ENCODE measurements around the gene STK33. TPM values are rescaled to one million over a fixed set of nuclear protein-coding genes. Genes with fewer than 3 reads are reported as not detected.
"Not testable (repeated sequence)": the region's sequence is repeated elsewhere in the genome, so short reads cannot be mapped to it uniquely, and the experiment has no call there.

Gene STK33
- total RNA-seq, 2 donors from 2014 or later: 22.7 to 26.8 TPM

GRCh38 chr11:8477680-8478079 is 116.3 kb downstream of the STK33 start:
- no peak for TF ChIP-seq CTCF (conservative IDR thresholded peaks at IDR 0.05)
- Histone ChIP-seq H3K4me1 (ENCODE audit: control insufficient read depth, insufficient read depth, low read length) (no peaks in the 10 kb centered on the region), H3K27ac (ENCODE audit: low read depth, low read length) (no peak overlapping the region), H3K27me3 (ENCODE audit: control insufficient read depth, insufficient read depth, low read length, poor library complexity, severe bottlenecking) (no peaks in the 10 kb centered on the region), H3K4me3 (ENCODE audit: low read length) (no peak overlapping the region), H3K9me3 (ENCODE audit: control insufficient read depth, low read length) (no peaks in the 10 kb centered on the region), H3K36me3 (ENCODE audit: control insufficient read depth, insufficient read depth, low read length) (no peaks in the 10 kb centered on the region), H3K9ac (ENCODE audit: extremely low read depth, low read length, poor library complexity, severe bottlenecking) (no peak overlapping the region)
- H3K9me3 Mint-ChIP-seq: no peaks in the 10 kb centered on the region
- 88% methylated on average over 1 of the region's 1 CpG; no CpG with 5 or more reads in 1 of the 2 experiments for WGBS, 2 experiments (ENCODE audit: insufficient coverage in 1 of 2, insufficient read length in 1 of 2)
- H3K4me1 Mint-ChIP-seq: peaks cover 7% of the 10 kb centered on the region
- H3K4me3 Mint-ChIP-seq: no peak overlapping the region
- no peak for DNase-seq
- H3K36me3 Mint-ChIP-seq (ENCODE audit: low read depth): peaks cover 5% of the 10 kb centered on the region
- no peaks in the 10 kb centered on the region for H3K27me3 Mint-ChIP-seq (ENCODE audit: insufficient read depth)
- H3K27ac Mint-ChIP-seq: no peak overlapping the region

- Mint-ChIP-seq H3K27me3 (ENCODE audit: insufficient read depth) (no peaks in the 10 kb centered on the region), H3K27ac (no peak overlapping the region), H3K9me3 (no peaks in the 10 kb centered on the region), H3K4me1 (peaks cover 7% of the 10 kb centered on the region), H3K36me3 (ENCODE audit: low read depth) (peaks cover 5% of the 10 kb centered on the region), H3K4me3 (no peak overlapping the region)
- 100% methylated on average over 2 of the region's 2 CpGs; no CpG with 5 or more reads in 1 of the 2 experiments for WGBS, 2 experiments (ENCODE audit: insufficient coverage in 1 of 2, insufficient read length in 1 of 2)
- Histone ChIP-seq H3K9ac (ENCODE audit: extremely low read depth, low read length, poor library complexity, severe bottlenecking) (no peak overlapping the region), H3K4me1 (ENCODE audit: control insufficient read depth, insufficient read depth, low read length) (no peaks in the 10 kb centered on the region), H3K27me3 (ENCODE audit: control insufficient read depth, insufficient read depth, low read length, poor library complexity, severe bottlenecking) (no peaks in the 10 kb centered on the region), H3K4me3 (ENCODE audit: low read length) (no peak overlapping the region), H3K27ac (ENCODE audit: low read depth, low read length) (no peak overlapping the region), H3K9me3 (ENCODE audit: control insufficient read depth, low read length) (no peaks in the 10 kb centered on the region), H3K36me3 (ENCODE audit: control insufficient read depth, insufficient read depth, low read length) (no peaks in the 10 kb centered on the region)
- DNase-seq: no peak
- no peak for TF ChIP-seq CTCF (conservative IDR thresholded peaks at IDR 0.05)
These were observed 116.9 kb downstream of the STK33 start for GRCh38 chr11:8477151-8477550.

GRCh38 chr11:8467806-8468205 is 126.2 kb downstream of the STK33 start:
- not testable (repeated sequence) for H3K9ac ChIP-seq (ENCODE audit: extremely low read depth, low read length, poor library complexity, severe bottlenecking); H3K4me3 Mint-ChIP-seq; DNase-seq; H3K27ac ChIP-seq (ENCODE audit: low read depth, low read length); H3K4me1 ChIP-seq (ENCODE audit: control insufficient read depth, insufficient read depth, low read length); H3K27ac Mint-ChIP-seq; H3K27me3 Mint-ChIP-seq (ENCODE audit: insufficient read depth); H3K4me3 ChIP-seq (ENCODE audit: low read length); H3K4me1 Mint-ChIP-seq; H3K36me3 ChIP-seq (ENCODE audit: control insufficient read depth, insufficient read depth, low read length); H3K27me3 ChIP-seq (ENCODE audit: control insufficient read depth, insufficient read depth, low read length, poor library complexity, severe bottlenecking)
- Mint-ChIP-seq H3K9me3 (peaks cover 36% of the 10 kb centered on the region), H3K36me3 (ENCODE audit: low read depth) (peaks cover 35% of the 10 kb centered on the region)
- 84 to 87% methylated on average over 4 to 5 of the region's 5 CpGs for WGBS, 2 experiments (ENCODE audit: insufficient coverage in 1 of 2, insufficient read length in 1 of 2)
- H3K9me3 ChIP-seq (ENCODE audit: control insufficient read depth, low read length): peaks cover 37% of the 10 kb centered on the region

- not testable (repeated sequence) for H3K4me1 Mint-ChIP-seq; DNase-seq; H3K27me3 Mint-ChIP-seq (ENCODE audit: insufficient read depth); H3K4me1 ChIP-seq (ENCODE audit: control insufficient read depth, insufficient read depth, low read length); H3K4me3 Mint-ChIP-seq; H3K27ac Mint-ChIP-seq; H3K4me3 ChIP-seq (ENCODE audit: low read length); H3K9ac ChIP-seq (ENCODE audit: extremely low read depth, low read length, poor library complexity, severe bottlenecking); H3K36me3 ChIP-seq (ENCODE audit: control insufficient read depth, insufficient read depth, low read length); H3K27ac ChIP-seq (ENCODE audit: low read depth, low read length); H3K27me3 ChIP-seq (ENCODE audit: control insufficient read depth, insufficient read depth, low read length, poor library complexity, severe bottlenecking)
- peaks cover 36% of the 10 kb centered on the region for H3K9me3 Mint-ChIP-seq
- H3K36me3 Mint-ChIP-seq (ENCODE audit: low read depth): peaks cover 35% of the 10 kb centered on the region
- H3K9me3 ChIP-seq (ENCODE audit: control insufficient read depth, low read length): peaks cover 37% of the 10 kb centered on the region
- WGBS, 2 experiments (ENCODE audit: insufficient coverage in 1 of 2, insufficient read length in 1 of 2): 67 to 71% methylated on average over 4 of the region's 4 CpGs
These were observed 126.7 kb downstream of the STK33 start for GRCh38 chr11:8467356-8467755.

GRCh38 chr11:8466884-8467283 is 127.1 kb downstream of the STK33 start:
- H3K4me1 ChIP-seq (ENCODE audit: control insufficient read depth, insufficient read depth, low read length); H3K27ac Mint-ChIP-seq; H3K4me1 Mint-ChIP-seq; H3K36me3 ChIP-seq (ENCODE audit: control insufficient read depth, insufficient read depth, low read length); H3K9ac ChIP-seq (ENCODE audit: extremely low read depth, low read length, poor library complexity, severe bottlenecking); H3K27me3 ChIP-seq (ENCODE audit: control insufficient read depth, insufficient read depth, low read length, poor library complexity, severe bottlenecking); H3K27ac ChIP-seq (ENCODE audit: low read depth, low read length); H3K27me3 Mint-ChIP-seq (ENCODE audit: insufficient read depth); H3K4me3 Mint-ChIP-seq; H3K4me3 ChIP-seq (ENCODE audit: low read length): not testable (repeated sequence)
- Mint-ChIP-seq H3K36me3 (ENCODE audit: low read depth) (peaks cover 35% of the 10 kb centered on the region), H3K9me3 (peaks cover 36% of the 10 kb centered on the region)
- peaks cover 37% of the 10 kb centered on the region for H3K9me3 ChIP-seq (ENCODE audit: control insufficient read depth, low read length)
- peak; percentile 36 for DNase-seq
- WGBS, 2 experiments (ENCODE audit: insufficient coverage in 1 of 2, insufficient read length in 1 of 2): 80 to 89% methylated on average over 1 to 3 of the region's 3 CpGs

All from endodermal cell (in vitro differentiated cells).